WTC11 (cell line): ENCODE results near the gene SPAG5. TPM values are rescaled to one million over a fixed set of nuclear protein-coding genes. Genes with fewer than 3 reads are reported as not detected.

ENCODE experiments used
- ATAC-seq: fragments of 200-7000 bp; cut with Tn5 transposase; 2 replicates; pipeline ENCODE4 v1.10.0; 2021; ENCODE audit warnings: mild to moderate bottlenecking, moderate library complexity
- CTCF ChIA-PET: fragments of 300-600 bp; sonication (Branson Sonifier 250); formaldehyde crosslinking; loops from one replicate; lab custom pipeline; 2021; ENCODE audit warnings: antibody characterized with exemption; lab: Charles Lee
- POLR2A ChIA-PET: fragments of 350-600 bp; sonication (Branson Sonifier 250); formaldehyde crosslinking; loops from one replicate; lab custom pipeline; 2021; ENCODE audit warnings: antibody characterized with exemption; lab: Charles Lee
- DNase-seq: peaks from one replicate; pipeline ENCODE4 v3.0.0; 2021; ENCODE audit warnings: low spot score
- H3K27ac Mint-ChIP-seq: 2 replicates; pipeline ENCODE4 v1.8.0; 2021; ENCODE audit warnings: mixed read lengths
- H3K27me3 Mint-ChIP-seq: 2 replicates; pipeline ENCODE4 v1.8.0; 2021; ENCODE audit warnings: low read depth, mild to moderate bottlenecking, moderate library complexity, mixed read lengths
- H3K36me3 Mint-ChIP-seq: 2 replicates; pipeline ENCODE4 v1.8.0; 2021; ENCODE audit warnings: mixed read lengths
- H3K4me1 Mint-ChIP-seq: 2 replicates; pipeline ENCODE4 v1.8.0; 2022; ENCODE audit warnings: mixed read lengths
- H3K4me3 Mint-ChIP-seq: 2 replicates; pipeline ENCODE4 v1.8.0; 2021; ENCODE audit warnings: mild to moderate bottlenecking, moderate library complexity, mixed read lengths
- H3K9me3 Mint-ChIP-seq: 2 replicates; pipeline ENCODE4 v1.8.0; 2021; ENCODE audit warnings: mixed read lengths
- ARID4B ChIP-seq: sonication (generic); formaldehyde crosslinking; IDR thresholded peaks from 2 replicates; pipeline ENCODE4 v1.8.0; 2023; ENCODE audit warnings: missing genetic modification reagents, mild to moderate bottlenecking, borderline replicate concordance
- CTCF ChIP-seq: fragments of 200-600 bp; IDR thresholded peaks from 2 replicates; pipeline ENCODE4 v1.8.0; 2022; ENCODE audit warnings: antibody characterized with exemption
- E2F4 ChIP-seq: sonication (generic); formaldehyde crosslinking; IDR thresholded peaks from 2 replicates; pipeline ENCODE4 v1.8.1; 2022; ENCODE audit warnings: low read depth, mild to moderate bottlenecking, moderate library complexity, missing genetic modification reagents, borderline replicate concordance
- ETV6 ChIP-seq: sonication (generic); formaldehyde crosslinking; IDR thresholded peaks from 2 replicates; pipeline ENCODE4 v1.8.1; 2022; ENCODE audit warnings: mild to moderate bottlenecking, missing genetic modification reagents
- FOXP1 ChIP-seq: sonication (generic); formaldehyde crosslinking; IDR thresholded peaks from 2 replicates; pipeline ENCODE4 v1.8.0; 2022; ENCODE audit warnings: missing genetic modification reagents, mild to moderate bottlenecking, moderate library complexity, borderline replicate concordance
- HMGA2 ChIP-seq: fragments of 250-450 bp; sonication (Bioruptor Pico); IDR thresholded peaks from 2 replicates; pipeline ENCODE4 v1.4.0; 2021; ENCODE audit warnings: mild to moderate bottlenecking, moderate library complexity
- IRF1 ChIP-seq: sonication (generic); formaldehyde crosslinking; IDR thresholded peaks from 2 replicates; pipeline ENCODE4 v1.8.0; 2023; ENCODE audit warnings: missing genetic modification reagents
- JUN ChIP-seq: sonication (generic); formaldehyde crosslinking; IDR thresholded peaks from 2 replicates; pipeline ENCODE4 v1.8.0; 2023; ENCODE audit warnings: mild to moderate bottlenecking, missing genetic modification reagents
- MYBL2 ChIP-seq: sonication (generic); formaldehyde crosslinking; IDR thresholded peaks from 2 replicates; pipeline ENCODE4 v1.8.1; 2023; ENCODE audit warnings: mild to moderate bottlenecking, moderate library complexity, missing genetic modification reagents
- NFATC4 ChIP-seq: fragments of 250-450 bp; sonication (Bioruptor Pico); IDR thresholded peaks from 2 replicates; pipeline ENCODE4 v1.9.0; 2021; ENCODE audit warnings: mild to moderate bottlenecking
- NFE2L1 ChIP-seq: sonication (generic); formaldehyde crosslinking; IDR thresholded peaks from 2 replicates; pipeline ENCODE4 v1.8.1; 2023; ENCODE audit warnings: missing genetic modification reagents
- PREB ChIP-seq: sonication (generic); formaldehyde crosslinking; IDR thresholded peaks from 2 replicates; pipeline ENCODE4 v1.8.1; 2022; ENCODE audit warnings: mild to moderate bottlenecking, missing genetic modification reagents, moderate library complexity, borderline replicate concordance
- SMAD4 ChIP-seq: sonication (generic); formaldehyde crosslinking; IDR thresholded peaks from 2 replicates; pipeline ENCODE4 v1.8.0; 2022; ENCODE audit warnings: mild to moderate bottlenecking, missing genetic modification reagents
- STAT6 ChIP-seq: sonication (generic); formaldehyde crosslinking; conservative IDR thresholded peaks from 2 replicates; pipeline ENCODE4 v1.8.1; 2023; ENCODE audit warnings: mild to moderate bottlenecking, low read depth, missing genetic modification reagents, moderate library complexity
- TCF7 ChIP-seq: sonication (generic); formaldehyde crosslinking; IDR thresholded peaks from 2 replicates; pipeline ENCODE4 v1.8.0; 2022; ENCODE audit warnings: mild to moderate bottlenecking, low read depth, missing genetic modification reagents, moderate library complexity
- TP53 ChIP-seq: sonication (generic); formaldehyde crosslinking; IDR thresholded peaks from 2 replicates; pipeline ENCODE4 v1.8.1; 2023; ENCODE audit warnings: mild to moderate bottlenecking, missing genetic modification reagents
- USF1 ChIP-seq: sonication (generic); formaldehyde crosslinking; IDR thresholded peaks from 2 replicates; pipeline ENCODE4 v1.8.0; 2022; ENCODE audit warnings: mild to moderate bottlenecking, missing genetic modification reagents
- ZNF396 ChIP-seq: fragments of 250-450 bp; sonication (Bioruptor Pico); IDR thresholded peaks from 2 replicates; pipeline ENCODE4 v1.8.0; 2021; ENCODE audit warnings: mild to moderate bottlenecking, moderate library complexity, borderline replicate concordance
- total RNA-seq: library from RNA; stranded (reverse); gene quantifications from 3 replicates; pipeline ENCODE4 v1.2.3, GENCODE V29; 2021

The SPAG5 gene
- total RNA-seq, 1 experiment from 2014 or later = 146 TPM

GRCh38 chr17:28548417-28549130, 50.3 kb downstream of the SPAG5 start (continued):
- no peak for TF ChIP-seq ZNF396
- no peak for TF ChIP-seq NFE2L1 (CRISPR knock-in tag)
- no peak for TF ChIP-seq ETV6 (CRISPR knock-in tag)
- TF ChIP-seq TP53 = no peak
- no peak for TF ChIP-seq USF1 (CRISPR knock-in tag)

GRCh38 chr17:28547623-28548416, 51.0 kb downstream of the SPAG5 start:
- no peaks in the 10 kb centered on the region for H3K36me3 Mint-ChIP-seq
- ChIA-PET CTCF (interaction anchor here (0.6 to 5.2 kb wide), 16 partner anchors 13 to 213 kb away, joined by 3 to 26 read pairs (median 4); partner anchors contain the start of genes ALDOC, BLTP2, IFT20 and PIGS), POLR2A (no interaction called here)
- TF ChIP-seq CTCF (peak; percentile 92), E2F4 (CRISPR knock-in tag) (no peak), FOXP1 (CRISPR knock-in tag) (0 out of 2 replicates have a peak, but pooled peaks have one; percentile 35)
- TF ChIP-seq, all 79 proteins: peak for 2
- DNase-seq = peak; percentile 93
- Mint-ChIP-seq H3K4me1 (peaks cover 34% of the 10 kb centered on the region), H3K9me3 (no peaks in the 10 kb centered on the region), H3K4me3 (no peak overlapping the region), H3K27ac (no peak overlapping the region), H3K27me3 (no peaks in the 10 kb centered on the region)
- peak; percentile 70 for ATAC-seq

GRCh38 chr17:28547096-28547622, 51.7 kb downstream of the SPAG5 start:
- POLR2A ChIA-PET = no interaction called here
- TF ChIP-seq PREB (CRISPR knock-in tag) (no peak), HMGA2 (CRISPR knock-in tag) (no peak), STAT6 (CRISPR knock-in tag) (no peak), MYBL2 (CRISPR knock-in tag) (no peak), ARID4B (CRISPR knock-in tag) (no peak), NFATC4 (CRISPR knock-in tag) (no peak), IRF1 (CRISPR knock-in tag) (no peak), JUN (CRISPR knock-in tag) (no peak), SMAD4 (CRISPR knock-in tag) (no peak), TCF7 (CRISPR knock-in tag) (no peak)

More at GRCh38 chr17:28547096-28547622, 51.7 kb downstream of the SPAG5 start:
- H3K4me3 Mint-ChIP-seq = no peak overlapping the region
- peaks cover 32% of the 10 kb centered on the region for H3K4me1 Mint-ChIP-seq
- H3K9me3 Mint-ChIP-seq = no peaks in the 10 kb centered on the region
- H3K27ac Mint-ChIP-seq = no peak overlapping the region
- DNase-seq (no peak), ATAC-seq (no peak)
- H3K27me3 Mint-ChIP-seq = no peaks in the 10 kb centered on the region
- CTCF ChIA-PET = interaction anchor here (0.7 to 5.2 kb wide), 11 partner anchors 13 to 131 kb away, joined by 3 to 26 read pairs (median 4); partner anchors contain the start of genes ALDOC, BLTP2 and PIGS
- H3K36me3 Mint-ChIP-seq = no peaks in the 10 kb centered on the region
